ENCODE results near the gene ZBTB7C.

DNA sequence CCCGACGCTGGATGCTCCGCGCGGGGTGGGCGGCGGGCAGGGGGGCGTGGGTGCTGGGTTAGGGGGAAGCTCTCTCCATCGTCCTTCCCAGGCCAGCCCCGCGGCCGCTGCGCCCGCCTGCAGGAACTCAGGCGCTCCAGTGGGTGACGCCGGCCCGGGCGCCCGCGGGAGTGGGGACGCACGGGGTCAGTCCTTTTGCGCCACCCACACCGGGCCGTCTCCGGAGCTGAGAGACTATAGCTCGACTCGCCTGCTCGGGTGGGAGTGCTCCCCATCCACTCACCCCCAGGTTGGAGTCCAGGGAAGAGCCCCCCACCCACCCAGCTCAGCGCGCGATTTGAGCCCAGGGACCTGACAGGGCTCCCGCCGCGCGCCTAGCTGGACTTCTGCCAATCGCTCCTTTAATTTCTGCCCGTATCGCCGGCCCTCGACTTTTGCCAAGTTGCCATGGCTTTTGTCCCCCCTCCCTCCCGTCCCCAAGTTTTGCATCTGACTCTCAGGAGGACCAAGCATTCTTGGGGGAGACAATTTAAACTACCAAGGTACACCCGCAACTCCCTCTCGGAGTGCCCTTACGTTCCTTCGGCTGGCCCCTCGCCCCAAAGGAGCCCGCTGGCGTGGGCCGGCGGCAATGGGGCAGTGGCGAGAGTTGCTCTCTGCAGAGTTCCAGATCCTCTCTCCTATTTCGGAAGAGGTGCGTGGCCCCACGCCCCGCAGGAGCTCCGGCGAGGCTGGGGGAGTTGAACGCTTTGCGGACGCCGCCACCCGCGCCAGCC lies 272.9 kb downstream of the ZBTB7C start:
- TF ChIP-seq CTCF (conservative IDR thresholded peaks at IDR 0.05; ENCODE audit: low read length), result no peak
- no peak for TF ChIP-seq EZH2phosphoT487 (IDR thresholded peaks at IDR 0.05; ENCODE audit: borderline replicate concordance, low read depth, low read length)

Data from OCI-LY7 (cell line).